Lung (tissue), 12 donors: ENCODE data around the gene ADRA2B. TPM values are rescaled to one million over a fixed set of nuclear protein-coding genes. Genes with fewer than 3 reads are reported as not detected.

Experiments
- ATAC-seq: fragments of 200-7000 bp; cut with Tn5 transposase; one replicate; pipeline ENCODE4 v1.9.1; 2020; ENCODE audit warnings: moderate number of reproducible peaks; ENCODE audit not compliant: insufficient read depth, low FRiP score
- DNase-seq, 3 donors: peaks; one replicate each; pipeline ENCODE4 v3.0.0-alpha.2; 2013 to 2017
- H3K27ac ChIP-seq, 2 donors: one replicate each; pipeline ENCODE4 v1.5.1; 2013; ENCODE audit warnings: mild to moderate bottlenecking in 2 of 2, moderate library complexity in 2 of 2, control low read depth in 1 of 2, inconsistent platforms in 1 of 2, low read depth in 1 of 2, low read length in 1 of 2
- H3K27me3 ChIP-seq, 3 donors: one replicate each; pipeline ENCODE4 v1.5.1; 2013; ENCODE audit warnings: low read length in 2 of 3; ENCODE audit not compliant: control insufficient read depth in 3 of 3, insufficient read depth in 3 of 3
- H3K36me3 ChIP-seq, 4 donors: one replicate each; pipeline ENCODE4 v1.5.1; 2013; ENCODE audit warnings: low read length in 4 of 4, mild to moderate bottlenecking in 1 of 4, moderate library complexity in 1 of 4; ENCODE audit not compliant: control insufficient read depth in 4 of 4, insufficient read depth in 4 of 4
- H3K4me1 ChIP-seq, 5 donors: one replicate each; pipeline ENCODE4 v1.5.1; 2013; ENCODE audit warnings: low read length in 5 of 5, mild to moderate bottlenecking in 2 of 5, moderate library complexity in 1 of 5; ENCODE audit not compliant: control insufficient read depth in 5 of 5, insufficient read depth in 5 of 5
- H3K4me3 ChIP-seq: one replicate; pipeline ENCODE4 v1.5.1; 2013; ENCODE audit warnings: mild to moderate bottlenecking, control low read depth, moderate library complexity
- H3K9ac ChIP-seq, 2 donors: one replicate each; pipeline ENCODE4 v1.5.1; 2013; ENCODE audit warnings: low read length in 2 of 2, control low read depth in 1 of 2; ENCODE audit not compliant: insufficient read depth in 1 of 2
- H3K9me3 ChIP-seq, 4 donors: one replicate each; pipeline ENCODE4 v1.5.1; 2013; ENCODE audit warnings: low read length in 3 of 4, mild to moderate bottlenecking in 1 of 4, moderate library complexity in 1 of 4; ENCODE audit not compliant: control insufficient read depth in 4 of 4, insufficient read depth in 3 of 4
- CTCF ChIP-seq: IDR thresholded peaks from 2 replicates; pipeline ENCODE4 v1.5.1; 2012; ENCODE audit warnings: mild to moderate bottlenecking; ENCODE audit errors: control extremely low read depth, extremely low read depth
- WGBS, 2 donors: extraction: QIAGEN DNeasy Blood & Tissue Kit; methylation state at CpG; one replicate each; pipeline ENCODE4 v1.1.7; 2013; 5-methylcytosine and 5-hydroxymethylcytosine counted together
- polyA plus RNA-seq, 2 donors: library from polyadenylated mRNA; stranded (reverse); fragments of 200-250 nt; gene quantifications; one replicate each; pipeline ENCODE4 v1.2.1, GENCODE V29; 2013
- total RNA-seq, 2 donors: library from RNA; depleted of rRNA in 1 of 2; stranded (reverse); fragments of >200 nt in 1 of 2; gene quantifications; one replicate each; pipeline ENCODE4 v1.2.1, GENCODE V29; 2014 to 2021
- donor health status: control.
- donor health status: control.
- donor health status: Bipolar disorder and iron deficiency.
- donor health status: healthy.
- donor health status: DM: yes; HTN: yes; CAD: no.

The ADRA2B gene
- total and polyA plus RNA-seq, 4 donors, result 0.21 to 0.88 (median 0.28) TPM

GRCh38 chr2:96090196-96090926, 26.0 kb downstream of the ADRA2B start:
- Histone ChIP-seq H3K9ac (no peak overlapping the region), H3K4me3 (no peak overlapping the region), H3K9me3 (no peaks in the 10 kb centered on the region), H3K27ac (no peak overlapping the region), H3K27me3 (no peaks in the 10 kb centered on the region), H3K36me3 (no peaks in the 10 kb centered on the region), H3K4me1 (peaks cover 0 to 7% (median 0%) of the 10 kb centered on the region in 5 donors)
- ATAC-seq (no peak), DNase-seq (peak; percentile 14 to 46 (median 16))
- 86 to 92% methylated on average over 12 of the region's 12 CpGs for WGBS, 2 donors
- no peak for TF ChIP-seq CTCF

GRCh38 chr2:96089356-96090195, 26.8 kb downstream of the ADRA2B start:
- no peaks in the 10 kb centered on the region for H3K27me3 ChIP-seq
- peaks cover 0 to 7% (median 0%) of the 10 kb centered on the region in 5 donors for H3K4me1 ChIP-seq
- H3K9ac ChIP-seq, result no peak overlapping the region
- ATAC-seq, result no peak
- no peak overlapping the region for H3K4me3 ChIP-seq
- TF ChIP-seq CTCF, result no peak
- DNase-seq, result peak; percentile 31 to 60 (median 42)
- H3K9me3 ChIP-seq, result no peaks in the 10 kb centered on the region
- H3K36me3 ChIP-seq, result no peaks in the 10 kb centered on the region
- no peak overlapping the region for H3K27ac ChIP-seq
- WGBS, 2 donors, result 70 to 82% methylated on average over 22 of the region's 22 CpGs

GRCh38 chr2:96088340-96089335, 27.7 kb downstream of the ADRA2B start:
- H3K4me1 ChIP-seq, result peaks cover 0 to 8% (median 0%) of the 10 kb centered on the region in 5 donors
- H3K36me3 ChIP-seq, result no peaks in the 10 kb centered on the region
- H3K27ac ChIP-seq, result no peak overlapping the region
- no peak overlapping the region for H3K4me3 ChIP-seq
- no peak for TF ChIP-seq CTCF
- H3K27me3 ChIP-seq, result no peaks in the 10 kb centered on the region
- DNase-seq (peak in 1 of 3 donors; percentile 5), ATAC-seq (no peak)
- no peak overlapping the region for H3K9ac ChIP-seq
- 84 to 87% methylated on average over 19 of the region's 19 CpGs for WGBS, 2 donors
- no peaks in the 10 kb centered on the region for H3K9me3 ChIP-seq
